Urinary bladder (tissue), 4 donors: ENCODE data around the gene GHRH. TPM values are rescaled to one million over a fixed set of nuclear protein-coding genes. Genes with fewer than 3 reads are reported as not detected.

ENCODE experiments used
- DNase-seq: peaks from one replicate; pipeline ENCODE4 v3.0.0-alpha.2; 2015; ENCODE audit errors: extremely low spot score
- H3K27ac ChIP-seq: one replicate; pipeline ENCODE4 v1.5.1; 2013; ENCODE audit warnings: low read depth, mild to moderate bottlenecking, moderate library complexity
- H3K36me3 ChIP-seq: one replicate; pipeline ENCODE4 v1.6.1; 2013; ENCODE audit warnings: mild to moderate bottlenecking, moderate library complexity; ENCODE audit not compliant: insufficient read depth
- H3K4me1 ChIP-seq: one replicate; pipeline ENCODE4 v1.6.1; 2013; ENCODE audit warnings: mild to moderate bottlenecking, moderate library complexity; ENCODE audit not compliant: insufficient read depth
- H3K4me3 ChIP-seq: one replicate; pipeline ENCODE4 v1.5.1; 2013; ENCODE audit warnings: low read depth, low read length
- WGBS: extraction: QIAGEN DNeasy Blood & Tissue Kit; methylation state at CpG from one replicate; pipeline ENCODE4 v1.1.7; 2013; 5-methylcytosine and 5-hydroxymethylcytosine counted together
- polyA plus RNA-seq: library from polyadenylated mRNA; stranded (reverse); fragments of 200-250 nt; gene quantifications from one replicate; pipeline ENCODE4 v1.2.3, GENCODE V29; 2013
- total RNA-seq: library from RNA; depleted of rRNA; stranded (reverse); fragments of >200 nt; gene quantifications from one replicate; pipeline ENCODE4 v1.2.3, GENCODE V29; 2014
- donor health status: healthy with polysubstance abuse.
- donor health status: healthy.

Gene GHRH
- total and polyA plus RNA-seq, 2 donors, result not detected

DNA sequence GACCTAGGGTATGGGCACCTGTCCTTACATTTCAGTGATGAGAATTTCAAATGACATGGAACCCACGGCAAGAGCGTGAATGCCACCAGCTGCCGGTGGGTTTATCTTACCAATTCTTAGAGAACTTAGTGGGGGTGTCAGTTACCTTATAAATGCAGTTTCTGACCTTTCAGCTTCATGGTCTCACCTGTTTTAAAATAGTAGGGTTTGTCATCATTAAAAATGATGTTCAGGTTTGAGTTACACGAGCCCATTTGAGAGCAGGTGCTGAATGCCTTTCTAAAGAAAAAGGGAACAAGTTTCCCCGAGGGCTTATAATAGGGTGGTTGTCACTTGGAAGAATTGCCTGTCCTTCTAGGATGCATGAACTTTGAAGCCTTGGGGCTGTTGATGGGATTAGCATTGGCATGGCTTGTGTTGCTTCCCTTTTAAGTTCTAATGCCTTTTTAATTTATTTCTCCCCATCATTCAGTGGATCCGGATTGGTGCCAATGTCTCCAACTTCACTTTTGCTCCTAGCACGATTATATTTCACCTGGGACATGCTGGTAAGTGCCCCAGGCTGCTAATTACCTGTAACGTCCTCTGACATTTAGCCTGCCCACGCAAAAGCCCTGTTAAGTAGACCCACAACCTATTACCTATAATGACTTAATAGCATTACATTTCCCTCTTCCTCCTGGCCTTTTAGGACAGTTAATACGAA lies 27.9 kb downstream of the GHRH start:
- H3K4me3 ChIP-seq, result no peak overlapping the region
- H3K36me3 ChIP-seq, result peaks cover 11% of the 10 kb centered on the region
- DNase-seq, result no peak
- H3K4me1 ChIP-seq, result no peaks in the 10 kb centered on the region
- H3K27ac ChIP-seq, result no peak overlapping the region
- 90% methylated on average over 10 of the region's 10 CpGs for WGBS

DNA sequence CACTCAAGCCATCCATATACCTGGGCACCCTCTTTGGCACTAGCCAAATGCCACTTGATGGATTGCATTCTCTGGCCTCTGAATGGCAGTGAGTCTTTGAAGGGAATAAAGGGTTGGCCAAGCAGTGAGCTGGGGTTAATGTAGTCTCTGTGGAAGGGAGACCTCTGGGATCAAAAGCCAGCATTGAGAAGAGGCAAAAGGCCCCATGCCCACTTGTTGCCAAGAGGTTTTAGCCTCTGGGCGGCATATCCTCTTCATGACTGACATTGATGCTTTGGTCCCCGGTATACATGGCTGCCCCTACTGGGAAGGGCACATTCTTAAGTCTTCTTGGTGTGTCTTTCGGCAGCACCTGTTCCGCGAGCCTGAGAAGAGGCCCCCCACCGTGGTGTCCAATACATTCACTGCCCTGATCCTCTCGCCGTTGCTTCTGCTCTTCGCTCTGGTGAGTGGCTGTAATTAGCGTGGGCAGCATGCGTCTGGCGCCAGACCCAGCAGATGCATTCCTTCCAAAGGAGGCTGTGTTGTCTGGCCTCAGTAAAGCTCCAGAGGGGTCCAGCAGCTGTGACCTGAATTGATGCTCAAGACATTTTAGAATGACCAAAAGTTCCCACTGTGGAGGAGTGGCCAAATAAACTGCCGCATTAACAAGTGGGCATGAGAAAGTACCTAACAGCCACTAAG lies 29.5 kb downstream of the GHRH start:
- WGBS, result 92% methylated on average over 13 of the region's 13 CpGs

DNA sequence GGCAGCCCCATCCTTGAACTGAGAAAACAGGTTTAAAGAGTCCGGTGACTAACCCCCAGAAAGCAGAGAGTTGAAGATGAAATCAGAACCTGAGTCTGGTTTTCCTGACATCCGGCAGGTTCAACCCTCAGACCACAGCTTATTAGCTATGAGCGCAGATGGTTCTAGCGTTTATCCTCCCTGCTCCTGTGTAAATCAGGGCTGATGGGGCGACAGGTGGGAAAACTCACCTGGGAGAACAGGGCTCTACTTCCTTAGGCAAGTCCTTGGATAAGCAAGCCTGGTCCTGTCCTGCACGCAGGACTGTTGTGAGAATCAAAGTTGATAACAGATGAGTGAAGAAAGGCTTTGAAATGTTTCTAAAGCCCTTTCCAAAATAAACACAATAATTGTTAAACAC lies 31.4 kb downstream of the GHRH start:
- Histone ChIP-seq H3K27ac (no peak overlapping the region), H3K36me3 (peaks cover 17% of the 10 kb centered on the region)

More for the DNA sequence above, 29.5 kb downstream of the GHRH start:
- no peak for DNase-seq
- Histone ChIP-seq H3K4me3 (no peak overlapping the region), H3K4me1 (no peaks in the 10 kb centered on the region), H3K36me3 (peaks cover 13% of the 10 kb centered on the region), H3K27ac (no peak overlapping the region)

DNA sequence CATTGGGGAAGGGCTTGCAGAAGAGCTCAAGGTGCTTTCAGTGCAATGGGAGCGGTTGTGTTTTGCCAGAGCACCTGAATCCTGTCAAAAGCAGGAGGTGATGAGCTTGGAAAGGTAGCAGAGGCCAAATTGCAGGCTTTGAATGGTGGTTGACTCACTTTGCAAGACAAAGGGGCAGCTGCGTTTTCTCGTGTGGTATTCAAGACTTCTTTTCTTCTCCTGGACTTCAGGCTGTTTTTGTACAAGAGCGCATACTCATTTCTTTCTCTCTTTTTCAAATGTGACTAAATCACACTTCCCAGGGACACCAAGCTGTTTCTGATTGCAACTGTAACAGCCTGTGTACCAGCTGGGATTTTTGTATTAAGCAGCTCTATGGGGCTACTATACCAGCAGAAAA lies 32.3 kb downstream of the GHRH start:
- DNase-seq, result no peak
- H3K27ac ChIP-seq, result no peak overlapping the region
- peaks cover 17% of the 10 kb centered on the region for H3K36me3 ChIP-seq
- no peak overlapping the region for H3K4me3 ChIP-seq
- no peaks in the 10 kb centered on the region for H3K4me1 ChIP-seq
- 89% methylated on average over 4 of the region's 4 CpGs for whole genome bisulfite sequencing

More for the DNA sequence above, 31.4 kb downstream of the GHRH start:
- H3K4me3 ChIP-seq, result no peak overlapping the region
- no peak for DNase-seq
- no peaks in the 10 kb centered on the region for H3K4me1 ChIP-seq
- 91% methylated on average over 6 of the region's 6 CpGs for WGBS

DNA sequence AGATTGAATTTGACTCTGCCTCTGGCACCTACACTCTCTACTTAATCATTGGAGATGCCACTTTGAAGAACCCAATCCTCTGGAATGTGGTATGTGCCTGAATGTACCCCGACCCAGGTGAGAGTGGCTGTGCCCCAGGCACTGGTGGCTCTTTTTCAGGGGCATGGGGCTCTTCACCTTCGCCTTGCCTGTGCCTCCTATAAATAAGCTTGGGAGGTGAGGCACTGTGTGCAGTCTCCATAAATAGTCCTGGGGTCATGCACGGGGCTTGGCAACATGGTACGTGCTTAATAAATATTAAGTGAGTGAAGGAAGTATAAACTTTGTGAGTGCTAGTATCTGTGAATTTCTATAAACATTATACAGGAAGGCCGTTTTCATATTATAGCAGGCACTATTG lies 33.0 kb downstream of the GHRH start:
- H3K4me1 ChIP-seq, result no peaks in the 10 kb centered on the region
- peaks cover 16% of the 10 kb centered on the region for H3K36me3 ChIP-seq
- 82% methylated on average over 5 of the region's 5 CpGs for WGBS
- H3K27ac ChIP-seq, result no peak overlapping the region
- no peak overlapping the region for H3K4me3 ChIP-seq
- no peak for DNase-seq

DNA sequence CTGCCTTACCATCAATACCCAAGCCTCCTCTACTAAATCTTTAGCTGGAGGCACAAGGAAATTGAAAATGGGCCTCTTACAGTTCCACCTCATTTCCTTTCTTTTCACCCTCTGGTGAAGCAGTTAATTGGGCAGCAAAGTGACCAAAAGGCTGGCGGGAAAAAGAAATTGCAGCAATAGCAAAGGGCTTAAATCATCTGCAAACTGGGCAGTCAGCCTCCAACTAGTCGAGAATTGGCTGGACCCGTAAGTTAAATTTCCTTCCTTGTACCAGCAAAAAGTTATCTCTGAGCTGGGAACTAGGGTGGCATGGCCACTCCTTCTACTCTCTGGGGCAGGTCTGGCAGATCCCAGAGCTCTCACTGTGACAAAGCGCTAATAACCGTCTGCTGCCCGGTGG lies 33.5 kb downstream of the GHRH start:
- WGBS, result 61% methylated on average over 6 of the region's 6 CpGs
- Histone ChIP-seq H3K27ac (no peak overlapping the region), H3K4me3 (no peak overlapping the region), H3K36me3 (peaks cover 15% of the 10 kb centered on the region), H3K4me1 (no peaks in the 10 kb centered on the region)
- no peak for DNase-seq

DNA sequence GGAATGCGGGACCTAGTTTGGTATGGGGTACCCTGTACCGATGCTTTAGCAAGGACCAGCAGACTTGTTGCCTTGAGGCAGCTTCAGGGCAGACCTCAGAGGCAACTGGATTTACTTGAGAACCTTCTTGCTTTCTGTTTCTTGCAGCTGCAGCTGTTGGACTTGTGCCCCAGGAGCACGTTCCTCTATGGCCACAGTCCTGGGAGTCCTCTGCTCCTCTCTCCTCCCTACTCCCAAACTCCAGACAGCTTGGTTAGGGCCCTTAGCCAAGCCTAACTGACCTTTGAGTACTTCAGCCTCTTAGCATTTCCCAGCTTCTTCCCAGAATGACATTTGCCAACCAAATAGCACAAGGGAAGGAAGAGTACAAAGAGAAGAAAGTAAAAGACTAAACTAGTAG lies 34.7 kb downstream of the GHRH start:
- Histone ChIP-seq H3K4me1 (no peaks in the 10 kb centered on the region), H3K27ac (no peak overlapping the region), H3K36me3 (peaks cover 15% of the 10 kb centered on the region), H3K4me3 (no peak overlapping the region)
- WGBS, result 59% methylated on average over 3 of the region's 3 CpGs
- DNase-seq, result no peak

DNA sequence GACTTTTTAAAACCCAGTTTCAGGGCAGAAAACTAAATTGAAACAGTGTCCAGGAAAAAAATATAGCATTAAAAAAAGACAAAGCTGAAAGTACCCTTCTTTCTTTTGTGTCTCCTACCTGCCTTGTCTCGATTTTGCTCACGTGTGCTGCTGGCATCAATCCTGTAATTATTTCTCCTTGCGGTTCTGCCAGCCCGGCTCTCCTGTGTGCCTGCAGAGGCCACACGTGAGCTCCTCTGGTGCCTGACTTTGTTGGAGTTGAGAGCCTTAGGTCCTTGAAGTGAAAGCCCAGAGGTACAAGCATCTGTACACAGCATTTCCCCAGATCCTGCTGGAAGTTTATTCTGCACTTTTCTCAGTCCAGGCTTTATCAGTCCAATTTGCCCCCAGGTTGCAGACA lies 36.5 kb downstream of the GHRH start:
- Histone ChIP-seq H3K4me1 (no peaks in the 10 kb centered on the region), H3K27ac (no peak overlapping the region), H3K4me3 (no peak overlapping the region), H3K36me3 (peaks cover 13% of the 10 kb centered on the region)
- DNase-seq, result no peak
- 64% methylated on average over 5 of the region's 5 CpGs for WGBS

DNA sequence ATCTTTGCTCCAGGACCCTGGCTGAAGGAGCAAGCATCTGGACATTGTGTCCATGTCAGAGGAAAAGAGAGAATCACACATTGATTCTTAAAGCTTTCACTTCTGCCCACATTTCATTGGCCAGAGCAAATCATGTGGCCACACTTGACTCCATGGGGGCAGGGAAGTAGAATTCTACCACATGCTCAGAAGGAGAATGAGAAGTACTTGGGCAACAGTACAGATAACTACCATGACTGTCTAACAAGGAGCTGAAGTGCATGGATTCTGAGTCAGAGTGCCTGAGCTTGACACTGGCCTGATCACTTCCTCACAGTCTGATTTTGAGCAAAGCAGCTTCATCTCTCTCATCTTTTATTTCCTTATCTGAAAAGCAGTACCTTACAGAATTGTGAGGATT lies 38.6 kb downstream of the GHRH start:
- no peak overlapping the region for H3K27ac ChIP-seq
- H3K4me1 ChIP-seq, result no peaks in the 10 kb centered on the region
- no peak for DNase-seq
- peaks cover 6% of the 10 kb centered on the region for H3K36me3 ChIP-seq
- no peak overlapping the region for H3K4me3 ChIP-seq

DNA sequence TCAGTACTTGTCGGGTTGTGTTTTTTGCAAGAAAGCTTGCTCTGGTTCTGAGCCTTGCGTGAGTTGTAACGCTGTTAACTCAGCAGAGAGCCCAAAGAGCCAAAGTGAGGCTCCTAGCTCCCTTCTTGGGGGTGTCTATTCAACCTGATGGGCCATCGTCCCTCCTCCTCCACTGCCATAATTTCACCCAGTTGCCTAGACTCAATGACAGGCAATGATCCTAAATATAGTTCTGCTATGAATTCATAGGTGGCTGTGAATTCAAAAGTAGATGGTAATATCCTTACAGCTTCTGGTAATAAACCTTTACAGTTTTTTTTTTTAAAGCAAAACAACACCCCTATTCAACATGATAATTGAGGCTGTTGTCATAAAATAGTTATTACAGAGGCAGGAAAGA lies 39.5 kb downstream of the GHRH start:
- Histone ChIP-seq H3K4me3 (no peak overlapping the region), H3K36me3 (peaks cover 6% of the 10 kb centered on the region), H3K27ac (no peak overlapping the region), H3K4me1 (no peaks in the 10 kb centered on the region)
- WGBS, result 81% methylated on average over 4 of the region's 4 CpGs
- DNase-seq, result no peak

DNA sequence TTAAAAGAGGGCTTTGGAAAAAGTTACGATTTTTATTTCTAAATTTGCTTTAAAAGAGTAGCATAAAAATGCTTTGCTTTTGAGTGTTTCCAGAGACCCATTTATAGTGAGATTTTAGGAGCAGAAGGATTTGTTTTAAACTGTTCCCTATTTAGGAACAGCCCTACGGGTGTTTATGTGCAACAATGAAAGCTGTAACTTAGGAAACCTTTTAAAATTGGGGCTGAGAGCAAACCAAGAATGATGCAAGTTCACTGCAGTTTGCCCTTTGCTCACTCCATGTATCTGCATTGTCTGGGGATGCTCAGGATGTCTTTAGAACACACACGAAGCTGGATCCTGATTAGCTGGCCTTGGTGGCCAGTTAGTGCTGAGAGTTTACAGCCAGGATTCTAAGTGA lies 40.9 kb downstream of the GHRH start:
- H3K36me3 ChIP-seq, result peaks cover 6% of the 10 kb centered on the region

DNA sequence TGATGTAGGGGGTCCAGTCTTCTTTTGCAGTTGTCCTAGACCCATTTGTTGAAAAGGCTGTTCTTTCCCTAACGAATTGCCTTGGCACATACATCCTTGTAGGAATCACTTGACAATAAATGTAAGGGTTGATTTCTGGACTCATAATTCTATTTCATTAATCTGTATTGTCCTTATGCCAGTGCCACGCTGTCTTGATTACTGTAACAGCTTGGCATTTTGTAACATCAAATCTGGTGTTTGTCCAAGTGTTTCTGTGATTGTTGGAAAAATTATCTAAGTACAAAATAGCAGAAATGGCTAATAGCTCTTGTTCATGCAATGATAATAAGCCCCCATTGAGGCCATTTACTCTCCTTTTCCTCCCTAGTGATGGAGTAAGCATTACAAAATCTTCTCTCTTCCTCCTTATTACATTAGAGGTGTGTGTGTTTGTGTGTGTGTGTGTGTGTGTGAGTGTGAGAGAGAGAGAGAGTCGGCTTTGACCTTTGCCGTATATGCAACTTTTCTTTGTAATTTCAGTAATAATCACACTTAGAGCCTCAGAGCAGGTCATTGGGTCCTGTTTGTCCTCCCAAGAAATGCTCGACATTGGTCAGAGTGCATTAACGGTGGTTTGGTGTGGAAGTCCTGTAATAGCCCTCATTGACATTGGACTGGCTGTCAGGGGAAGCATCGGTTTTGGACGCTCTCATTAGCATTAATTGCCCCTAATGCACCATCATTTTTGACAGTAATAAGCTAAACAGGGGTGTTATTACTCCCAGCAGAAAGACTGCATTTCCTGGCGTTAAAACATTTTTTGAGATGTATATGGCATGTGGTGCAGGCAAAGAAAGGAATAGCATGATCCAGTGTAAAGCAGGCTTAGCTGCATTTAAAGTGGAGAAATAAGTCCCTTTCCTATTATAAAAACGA lies 41.6 kb downstream of the GHRH start:
- DNase-seq, result no peak
- Histone ChIP-seq H3K4me3 (no peak overlapping the region), H3K36me3 (peaks cover 1% of the 10 kb centered on the region), H3K4me1 (no peaks in the 10 kb centered on the region), H3K27ac (no peak overlapping the region)
- 52% methylated on average over 10 of the region's 10 CpGs for WGBS

More for the DNA sequence above, 40.9 kb downstream of the GHRH start:
- Histone ChIP-seq H3K4me1 (no peaks in the 10 kb centered on the region), H3K4me3 (no peak overlapping the region), H3K27ac (no peak overlapping the region)
- no peak for DNase-seq
- 29% methylated on average over 3 of the region's 3 CpGs for WGBS

DNA sequence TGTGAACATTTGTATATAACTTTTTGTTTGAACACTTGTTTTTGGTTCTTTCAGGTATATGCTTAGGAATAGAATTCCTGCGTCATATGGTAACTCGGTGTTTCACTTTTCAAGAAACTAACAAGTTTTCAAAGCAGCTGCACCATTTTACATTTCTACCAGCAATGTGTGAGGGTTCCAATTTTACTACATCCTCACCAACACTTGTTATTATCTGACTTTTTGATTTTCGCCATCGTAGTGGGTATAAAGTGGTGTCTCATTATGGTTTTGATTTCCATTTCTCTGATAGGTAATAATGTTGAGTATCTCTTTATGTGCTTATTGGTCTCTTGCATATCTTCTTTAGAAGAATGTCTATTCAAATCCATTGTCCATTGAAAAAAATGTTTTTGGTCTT lies 42.6 kb downstream of the GHRH start:
- Histone ChIP-seq H3K4me1 (no peaks in the 10 kb centered on the region), H3K4me3 (no peak overlapping the region), H3K27ac (no peak overlapping the region), H3K36me3 (peaks cover 1% of the 10 kb centered on the region)
- 87% methylated on average over 4 of the region's 4 CpGs for WGBS
- no peak for DNase-seq

DNA sequence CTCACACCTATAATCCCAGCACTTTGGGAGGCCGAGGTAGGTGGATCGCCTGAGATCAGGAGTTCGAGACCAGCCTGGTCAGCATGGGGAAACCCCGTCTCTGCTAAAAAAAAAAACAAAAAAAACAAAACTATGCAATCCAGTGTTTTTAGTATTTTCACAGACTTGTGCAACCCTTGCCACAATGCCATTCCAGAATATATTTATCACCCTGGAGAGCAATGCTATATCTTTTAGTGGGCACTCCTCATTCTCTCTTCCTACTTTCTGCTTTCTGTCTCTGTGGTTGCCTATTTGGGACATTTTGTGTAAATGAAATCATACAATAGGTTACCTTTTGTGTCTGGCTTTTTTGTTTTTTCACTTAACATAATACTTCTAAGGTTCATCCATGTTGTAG lies 43.2 kb downstream of the GHRH start:
- no peak overlapping the region for H3K4me3 ChIP-seq
- H3K36me3 ChIP-seq, result peaks cover 1% of the 10 kb centered on the region
- 98% methylated on average over 4 of the region's 4 CpGs for whole genome bisulfite sequencing
- no peak for DNase-seq
- no peaks in the 10 kb centered on the region for H3K4me1 ChIP-seq
- H3K27ac ChIP-seq, result no peak overlapping the region
